Suprapubic skin (tissue), 4 donors: Measurements from ENCODE around the gene SENP1. TPM values are rescaled to one million over a fixed set of nuclear protein-coding genes. Genes with fewer than 3 reads are reported as not detected.

Experiments
- DNase-seq, 2 donors: peaks; one replicate each; pipeline ENCODE4 v3.0.0-alpha.2; 2019; ENCODE audit warnings: low spot score in 2 of 2
- H3K27ac ChIP-seq: fragments of 200-600 bp; sonication (generic); one replicate; pipeline ENCODE4 v1.5.1; 2019
- H3K27me3 ChIP-seq: fragments of 200-600 bp; sonication (generic); one replicate; pipeline ENCODE4 v1.5.1; 2019
- H3K36me3 ChIP-seq: fragments of 200-600 bp; sonication (generic); one replicate; pipeline ENCODE4 v1.5.1; 2019
- H3K4me1 ChIP-seq: fragments of 200-600 bp; sonication (generic); one replicate; pipeline ENCODE4 v1.5.1; 2019
- H3K4me3 ChIP-seq: fragments of 200-600 bp; sonication (generic); one replicate; pipeline ENCODE4 v1.5.1; 2019; ENCODE audit warnings: mild to moderate bottlenecking
- H3K9me3 ChIP-seq: fragments of 200-600 bp; sonication (generic); one replicate; pipeline ENCODE4 v1.5.1; 2019
- CTCF ChIP-seq, 2 donors: fragments of 200-600 bp in 1 of 2; fragments of 450-650 bp in 1 of 2; sonication (generic) in 1 of 2; IDR thresholded peaks; one replicate each; pipeline ENCODE4 v1.5.1; 2016 to 2019; ENCODE audit warnings: antibody characterized with exemption in 2 of 2, mild to moderate bottlenecking in 1 of 2, moderate library complexity in 1 of 2
- EP300 ChIP-seq: sonication (generic); formaldehyde crosslinking; IDR thresholded peaks from one replicate; pipeline ENCODE4 v1.6.1; 2017; ENCODE audit warnings: antibody characterized with exemption
- POLR2A ChIP-seq, 2 donors: fragments of 450-650 bp; IDR thresholded peaks; one replicate each; pipeline ENCODE4 v1.6.1; 2017; ENCODE audit warnings: antibody characterized with exemption in 2 of 2, mild to moderate bottlenecking in 2 of 2, moderate library complexity in 2 of 2
- POLR2AphosphoS5 ChIP-seq, 3 donors: sonication (generic); formaldehyde crosslinking; IDR thresholded peaks; one replicate each; pipeline ENCODE4 v1.6.1; 2017; ENCODE audit warnings: antibody characterized with exemption in 3 of 3
- WGBS: methylation state at CpG from one replicate; pipeline ENCODE4 v1.1.5; 2018; 5-methylcytosine and 5-hydroxymethylcytosine counted together
- total RNA-seq, 4 donors: library from RNA; depleted of rRNA; stranded (reverse); fragments of >200 nt; gene quantifications; one replicate each; pipeline ENCODE4 v1.1.0, GENCODE V29; 2016

Gene SENP1
- total RNA-seq, 4 donors from 2014 or later, result 13.5 to 25.5 (median 20.0) TPM

- H3K36me3 ChIP-seq, result no peaks in the 10 kb centered on the region
- no peak overlapping the region for H3K27ac ChIP-seq
- no peak overlapping the region for H3K4me3 ChIP-seq
- no peaks in the 10 kb centered on the region for H3K9me3 ChIP-seq
- H3K27me3 ChIP-seq, result peaks cover 87% of the 10 kb centered on the region
- peaks cover 44% of the 10 kb centered on the region for H3K4me1 ChIP-seq
- DNase-seq, result no peak
- TF ChIP-seq POLR2AphosphoS5 (IDR thresholded peaks at IDR 0.05) (no peak), EP300 (no peak), POLR2A (IDR thresholded peaks at IDR 0.05) (no peak), CTCF (IDR thresholded peaks at IDR 0.05) (no peak)
Observed at GRCh38 chr12:48005750-48006021, 100.2 kb downstream of the SENP1 start.

GRCh38 chr12:48005001-48005749 is 100.7 kb downstream of the SENP1 start:
- TF ChIP-seq POLR2A (IDR thresholded peaks at IDR 0.05) (no peak), POLR2AphosphoS5 (IDR thresholded peaks at IDR 0.05) (no peak), EP300 (no peak), CTCF (IDR thresholded peaks at IDR 0.05) (no peak)
- WGBS, result 66% methylated on average over 28 of the region's 30 CpGs
- Histone ChIP-seq H3K4me1 (peaks cover 49% of the 10 kb centered on the region), H3K36me3 (no peaks in the 10 kb centered on the region), H3K9me3 (no peaks in the 10 kb centered on the region), H3K27me3 (peaks cover 86% of the 10 kb centered on the region), H3K27ac (no peak overlapping the region), H3K4me3 (no peak overlapping the region)
- no peak for DNase-seq

- TF ChIP-seq POLR2AphosphoS5 (IDR thresholded peaks at IDR 0.05), result no peak
- no peak for TF ChIP-seq EP300
- no peak for TF ChIP-seq POLR2A (IDR thresholded peaks at IDR 0.05)
- TF ChIP-seq CTCF (IDR thresholded peaks at IDR 0.05), result no peak
- no peak within 1 kb of the TSS for H3K27ac ChIP-seq
- peaks cover 83% of the 10 kb centered on the region for H3K27me3 ChIP-seq
- peaks cover 49% of the 10 kb centered on the region for H3K4me1 ChIP-seq
- DNase-seq, result no peak
- peak within 1 kb of the TSS; percentile 36 for H3K4me3 ChIP-seq
- no peaks in the 10 kb centered on the region for H3K9me3 ChIP-seq
- no peaks in the 10 kb centered on the region for H3K36me3 ChIP-seq
- WGBS, result 5% methylated on average over 29 of the region's 83 CpGs
Observed at GRCh38 chr12:48004053-48004941, 101.6 kb downstream of the SENP1 start, which contains the start of gene COL2A1. COL2A1 (minus strand) TSS chr12:48004476; CDS start chr12:48004321, 155 bp downstream.

- H3K27me3 ChIP-seq, result peaks cover 79% of the 10 kb centered on the region
- no peak overlapping the region for H3K27ac ChIP-seq
- TF ChIP-seq EP300 (no peak), POLR2AphosphoS5 (IDR thresholded peaks at IDR 0.05) (no peak), CTCF (IDR thresholded peaks at IDR 0.05) (no peak), POLR2A (IDR thresholded peaks at IDR 0.05) (no peak)
- H3K36me3 ChIP-seq, result no peaks in the 10 kb centered on the region
- peaks cover 49% of the 10 kb centered on the region for H3K4me1 ChIP-seq
- DNase-seq, result no peak
- no peaks in the 10 kb centered on the region for H3K9me3 ChIP-seq
- WGBS, result 8% methylated on average over 36 of the region's 38 CpGs
- H3K4me3 ChIP-seq, result peak overlapping the region; percentile 54
Observed at GRCh38 chr12:48003226-48004052, 102.4 kb downstream of the SENP1 start.
